Cardiac septum (tissue), 1 donor: ENCODE measurements around the gene HOXB9. TPM values are rescaled to one million over a fixed set of nuclear protein-coding genes. Genes with fewer than 3 reads are reported as not detected.

ENCODE experiments used
- DNase-seq: peaks from one replicate; pipeline ENCODE4 v3.0.0-alpha.2; 2020; ENCODE audit warnings: low spot score
- intact Hi-C: fragments of 100-400 bp; cut with DNase I; formaldehyde crosslinking; loops from one replicate; pipeline ENCODE4 v1.14.0; 2022
- total RNA-seq: library from RNA; stranded (reverse); fragmentation: NEBNext Ultra II Directional; extraction: Animal tissue kit (Norgen Biotek cat#: 25700); gene quantifications from one replicate; pipeline ENCODE4 v1.2.1, GENCODE V29; 2021
- donor health status: DM: no; HTN: no; CAD: no.

Gene HOXB9
- total RNA-seq, 1 donor from 2014 or later, result not detected

DNA sequence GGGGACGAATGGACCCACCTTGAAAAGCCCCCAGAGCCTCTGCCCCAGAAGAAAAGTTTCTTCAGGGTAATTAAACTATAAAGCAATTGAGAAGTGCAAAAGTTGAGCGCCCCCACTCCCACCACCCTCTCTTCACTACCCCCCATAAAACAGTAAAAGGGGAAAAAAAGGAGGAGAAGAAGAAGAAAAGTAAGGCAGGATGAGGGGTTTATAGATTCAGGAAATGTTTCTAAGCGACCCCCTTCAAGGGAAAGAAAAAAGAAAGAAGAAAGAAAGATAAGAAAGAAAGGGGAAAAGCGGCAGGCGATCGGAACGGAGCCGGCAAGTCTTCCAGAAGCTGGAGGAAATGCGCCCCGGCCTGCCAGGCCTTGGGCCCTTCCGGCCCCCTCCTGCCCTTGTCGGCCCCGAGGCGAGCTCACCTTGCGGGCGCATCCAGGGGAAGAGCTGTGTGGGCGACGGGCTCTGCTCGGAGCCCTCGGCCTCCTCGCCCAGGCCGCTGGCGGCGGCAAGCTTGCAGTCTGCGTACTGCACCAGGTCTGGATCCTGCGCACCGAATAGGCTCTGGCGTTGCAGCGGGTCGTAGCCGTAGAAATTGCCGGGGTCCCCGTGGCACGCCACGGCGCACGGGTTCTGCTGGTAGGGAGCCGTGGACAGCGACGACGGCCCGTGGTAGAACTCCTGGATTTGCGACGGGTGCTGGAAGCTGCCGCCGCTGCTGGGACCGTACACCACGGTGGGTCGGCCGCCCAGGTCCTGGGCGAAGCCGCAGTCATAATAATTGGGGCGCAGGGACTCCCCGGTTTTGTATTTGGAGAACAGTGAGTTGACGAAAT lies 12.1 kb downstream of the HOXB9 start:
- intact Hi-C loops, result loop anchor here (10.0 kb wide), 2 partner anchors 381 to 589 kb away; partner anchors contain the start of gene IGF2BP1
- DNase-seq, result no peak

DNA sequence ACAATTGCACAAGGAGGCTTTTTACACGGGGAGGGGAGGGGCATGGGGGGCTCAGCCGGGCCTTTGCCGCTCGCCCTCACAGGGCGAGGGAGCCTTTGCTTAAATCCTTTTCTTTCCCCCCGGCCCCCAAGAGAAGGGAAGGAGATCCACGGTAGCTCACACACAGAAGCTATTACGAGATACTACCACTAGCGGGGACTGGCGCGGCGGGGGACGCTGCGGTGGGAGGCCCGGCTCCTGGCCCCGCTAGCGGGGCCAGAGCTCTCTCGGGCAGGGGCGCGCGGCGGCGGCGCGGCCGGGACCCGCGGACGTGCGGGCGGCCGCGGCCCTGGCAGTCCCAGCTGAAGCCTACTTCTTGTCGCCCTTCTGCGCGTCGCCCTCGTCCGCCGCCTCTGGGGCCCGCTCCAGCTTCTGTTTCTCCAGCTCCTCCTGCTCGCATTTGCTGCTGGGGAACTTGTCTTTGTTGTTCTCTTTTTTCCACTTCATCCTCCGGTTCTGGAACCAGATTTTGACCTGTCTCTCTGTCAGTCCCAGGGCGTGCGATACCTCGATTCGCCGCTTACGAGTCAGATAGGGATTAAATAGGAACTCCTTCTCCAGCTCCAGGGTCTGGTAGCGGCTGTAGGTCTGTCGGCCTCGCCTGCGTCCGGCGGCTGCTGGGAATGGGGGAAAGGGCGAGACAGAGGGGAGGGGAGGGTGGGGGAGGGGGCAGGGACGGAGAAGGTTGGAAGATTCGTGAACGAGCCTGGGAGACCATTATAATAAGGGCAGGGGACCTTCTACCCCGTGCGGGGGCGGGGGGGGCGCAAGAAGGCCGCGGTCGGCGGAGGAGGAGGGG lies 13.1 kb downstream of the HOXB9 start:
- no peak for DNase-seq
- intact Hi-C loops, result loop anchor here (10.0 kb wide), 2 partner anchors 382 to 588 kb away; partner anchors contain the start of gene IGF2BP1

GRCh38 chr17:48612456-48612853 lies 13.7 kb downstream of the HOXB9 start:
- intact Hi-C loops, result loop anchor here (10.0 kb wide), 2 partner anchors 382 to 588 kb away; partner anchors contain the start of gene IGF2BP1
- DNase-seq, result no peak

DNA sequence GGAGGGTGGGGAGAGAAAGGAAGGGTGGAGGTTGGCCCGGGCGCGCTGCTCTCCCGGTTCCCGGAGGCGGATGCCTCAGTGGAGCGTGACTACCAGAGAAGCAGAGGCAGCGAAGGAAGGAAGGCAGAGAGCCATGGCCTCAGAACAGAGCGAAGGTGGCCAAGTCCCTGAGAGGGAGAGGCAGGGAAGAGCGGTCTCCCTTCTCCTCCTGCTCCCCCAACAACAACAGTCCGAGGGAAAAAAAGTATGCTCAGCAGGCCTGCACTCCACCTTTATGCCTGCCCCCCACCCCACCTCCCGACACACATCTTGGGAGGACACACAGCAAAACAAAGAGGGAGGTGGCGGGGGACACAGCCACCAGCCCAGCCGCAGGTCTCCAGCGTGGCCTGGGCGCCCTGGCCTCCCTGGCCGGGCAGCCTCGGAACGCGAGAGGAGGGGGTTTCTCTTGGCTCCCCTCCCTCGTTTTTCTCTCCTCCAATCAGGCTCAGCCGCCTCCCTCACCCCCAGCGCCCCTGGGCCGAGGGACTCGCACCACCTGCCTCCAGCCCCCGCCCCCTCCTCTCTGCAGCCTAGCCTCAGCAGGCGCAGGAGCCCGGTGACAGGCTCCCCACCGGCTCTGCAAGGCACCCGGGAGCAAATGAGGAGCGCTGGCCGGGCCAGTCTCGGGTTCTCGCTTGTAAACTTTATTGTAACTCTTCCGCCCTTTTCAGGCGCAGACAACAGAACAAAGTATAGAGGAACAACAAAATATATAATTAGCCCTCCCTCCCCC lies 14.3 kb downstream of the HOXB9 start:
- intact Hi-C loops, result loop anchor here (10.0 kb wide), 2 partner anchors 383 to 587 kb away; partner anchors contain the start of gene IGF2BP1

DNA sequence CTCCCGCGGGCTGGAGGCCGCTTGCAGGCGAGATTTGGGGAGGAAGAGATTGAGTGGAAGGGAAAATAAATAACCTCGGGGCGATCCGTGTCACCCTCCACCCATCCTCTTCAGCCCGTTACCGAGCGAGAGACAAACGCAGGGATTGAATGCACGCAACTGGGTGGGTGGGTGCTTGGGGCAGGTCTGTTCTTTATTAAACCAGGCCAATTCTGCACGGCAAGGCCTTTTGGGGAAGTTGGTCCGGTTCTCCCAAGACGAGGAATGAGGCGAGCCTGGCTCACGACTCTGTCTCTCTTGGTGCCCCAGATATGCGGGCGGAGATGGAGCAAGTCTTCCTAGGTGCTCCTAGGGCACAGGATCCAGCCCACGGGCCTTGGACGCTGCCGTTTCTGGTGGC lies 14.9 kb downstream of the HOXB9 start:
- no peak for DNase-seq
- intact Hi-C loops, result loop anchor here (10.0 kb wide), 2 partner anchors 384 to 586 kb away; partner anchors contain the start of gene IGF2BP1

More for the DNA sequence above, 14.3 kb downstream of the HOXB9 start:
- DNase-seq, result no peak

DNA sequence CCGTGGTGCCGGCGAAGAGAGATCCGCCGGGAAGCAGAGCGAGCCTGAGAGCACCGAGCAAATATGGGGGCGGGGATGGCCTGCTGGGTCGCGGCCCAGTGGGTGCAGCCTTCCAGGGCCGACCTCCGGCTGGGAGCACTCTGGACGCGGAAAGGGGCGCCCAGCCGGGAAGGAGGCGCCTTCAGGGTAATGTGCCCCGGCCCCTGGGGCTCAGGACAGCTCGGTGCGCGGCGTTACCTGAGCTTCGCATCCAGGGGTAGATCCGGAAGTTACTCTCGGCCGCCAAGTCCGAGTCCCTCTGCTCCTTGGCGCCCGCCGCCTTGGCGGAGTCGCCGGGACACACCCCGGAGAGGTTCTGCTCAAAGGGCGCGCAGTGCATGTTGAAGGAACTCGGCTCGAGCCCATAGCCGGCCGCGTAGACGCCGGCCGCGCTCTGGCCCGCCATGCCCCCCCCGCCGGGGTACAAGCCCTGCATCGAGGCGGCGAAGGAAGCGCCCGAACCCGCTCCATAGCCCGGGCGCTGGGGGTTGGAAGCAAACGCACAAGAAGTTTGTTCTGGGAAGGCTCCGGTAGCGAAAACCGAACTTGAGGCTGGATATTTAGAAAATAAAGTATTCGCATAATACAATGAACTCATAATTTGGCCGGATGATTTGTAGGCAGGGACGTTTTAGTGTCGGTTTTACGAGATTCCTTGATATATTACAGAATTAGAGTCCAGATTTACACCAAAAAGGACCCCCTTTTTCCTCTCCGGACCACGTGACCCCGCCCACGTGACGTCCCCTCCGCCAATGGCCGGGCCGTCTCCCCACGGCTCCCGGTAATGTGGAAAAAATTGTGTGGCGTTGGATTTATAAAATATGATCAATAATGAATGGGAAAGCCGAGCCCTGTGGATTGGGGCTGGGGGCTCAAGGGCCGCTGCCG lies 15.6 kb downstream of the HOXB9 start, which contains the start of gene HOXB7:
Gene HOXB7 (minus strand): TSS at position 736 of the 930 bp plus-strand sequence. CDS start 99 bp downstream, at position 637.
- DNase-seq, result no peak
- intact Hi-C loops, result loop anchor here (10.0 kb wide), 2 partner anchors 384 to 586 kb away; partner anchors contain the start of gene IGF2BP1

GRCh38 chr17:48609759-48610281 lies 16.3 kb downstream of the HOXB9 start:
- intact Hi-C loops, result loop anchor here (10.0 kb wide), 2 partner anchors 385 to 585 kb away; partner anchors contain the start of gene IGF2BP1
- DNase-seq, result no peak

DNA sequence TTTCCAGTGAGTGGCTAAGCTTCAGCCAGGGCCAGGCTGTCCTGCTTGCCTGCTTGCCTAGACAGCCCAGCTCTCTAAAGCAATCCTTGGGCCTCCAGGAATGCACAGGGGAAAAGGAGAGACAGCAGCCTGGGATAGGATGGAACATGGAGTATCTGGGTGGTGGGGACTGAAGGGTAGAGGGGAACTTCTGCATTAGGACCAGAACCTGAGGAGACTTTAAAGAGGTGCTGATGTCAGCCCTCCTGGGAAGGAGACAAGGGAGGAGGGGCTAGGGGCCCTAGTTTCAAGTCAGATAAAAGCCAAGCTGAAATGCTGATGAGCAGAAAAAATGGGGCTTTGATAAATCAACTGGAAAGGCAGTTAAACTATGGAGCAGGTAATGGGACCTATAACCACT lies 17.1 kb downstream of the HOXB9 start:
- no peak for DNase-seq
- intact Hi-C loops, result no loop called here

DNA sequence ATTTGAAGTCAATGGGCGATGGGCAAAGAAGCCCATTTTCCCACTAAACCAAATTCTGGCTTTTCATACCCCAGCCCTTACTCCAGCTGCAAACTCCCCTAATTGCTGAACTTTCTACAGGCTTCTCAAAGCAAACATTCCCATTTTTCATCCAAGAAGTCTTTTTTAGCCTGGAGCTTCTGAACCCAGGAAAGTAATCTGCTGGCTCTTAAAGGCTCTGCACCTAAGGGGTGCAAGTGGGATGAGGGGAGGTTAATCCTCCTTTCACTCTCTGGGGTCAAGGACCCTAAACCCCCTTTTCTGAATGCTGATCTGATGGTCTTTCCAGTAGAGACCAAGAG lies 17.7 kb downstream of the HOXB9 start:
- intact Hi-C loops, result no loop called here
- DNase-seq, result no peak

GRCh38 chr17:48606892-48607614 lies 19.1 kb downstream of the HOXB9 start:
- intact Hi-C loops, result no loop called here

DNA sequence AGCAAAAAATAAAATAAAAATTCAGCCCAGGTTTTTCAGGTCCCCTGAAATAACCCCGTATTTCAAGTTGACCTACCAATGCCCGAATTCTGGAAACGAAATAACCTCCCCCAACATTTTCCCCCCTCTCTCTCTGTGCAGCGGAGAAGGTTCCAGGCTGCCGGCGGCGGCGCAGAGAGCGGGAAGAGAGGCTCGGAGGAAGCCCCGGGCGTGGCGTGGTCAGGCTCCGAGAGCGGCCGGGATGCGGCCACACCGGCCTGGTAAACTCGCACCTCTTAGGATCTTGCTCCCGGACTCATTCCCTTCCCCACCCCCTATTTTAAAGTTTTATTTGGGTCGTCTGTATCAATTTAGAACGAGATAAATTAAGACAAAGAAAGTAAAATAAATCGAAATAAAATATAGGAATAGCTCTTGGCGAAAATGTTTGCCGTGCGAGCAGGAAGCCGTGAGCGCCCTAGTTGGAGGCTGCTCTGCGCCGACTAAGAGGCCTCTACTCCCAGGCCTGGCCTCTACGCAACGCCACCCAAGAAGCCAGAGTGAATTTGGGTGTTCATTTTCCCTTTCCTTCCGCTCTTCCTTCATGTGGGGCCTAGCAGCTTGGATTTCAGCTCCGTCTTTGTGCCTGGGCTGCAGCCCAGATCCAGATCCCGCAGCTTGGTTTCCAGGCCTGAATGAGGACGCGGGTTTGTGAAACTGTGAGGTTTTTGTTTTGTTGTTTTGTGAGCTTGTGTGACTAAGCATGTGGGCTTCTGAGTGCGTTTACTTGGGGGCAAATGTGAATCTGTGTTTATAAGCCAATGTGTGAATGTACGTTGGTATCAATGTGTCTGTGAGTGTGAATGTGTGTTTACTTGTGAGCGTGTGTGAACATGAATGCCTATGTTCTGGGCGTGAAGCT lies 19.9 kb downstream of the HOXB9 start:
- intact Hi-C loops, result no loop called here
- DNase-seq, result no peak

More at GRCh38 chr17:48606892-48607614, 19.1 kb downstream of the HOXB9 start:
- DNase-seq, result no peak

DNA sequence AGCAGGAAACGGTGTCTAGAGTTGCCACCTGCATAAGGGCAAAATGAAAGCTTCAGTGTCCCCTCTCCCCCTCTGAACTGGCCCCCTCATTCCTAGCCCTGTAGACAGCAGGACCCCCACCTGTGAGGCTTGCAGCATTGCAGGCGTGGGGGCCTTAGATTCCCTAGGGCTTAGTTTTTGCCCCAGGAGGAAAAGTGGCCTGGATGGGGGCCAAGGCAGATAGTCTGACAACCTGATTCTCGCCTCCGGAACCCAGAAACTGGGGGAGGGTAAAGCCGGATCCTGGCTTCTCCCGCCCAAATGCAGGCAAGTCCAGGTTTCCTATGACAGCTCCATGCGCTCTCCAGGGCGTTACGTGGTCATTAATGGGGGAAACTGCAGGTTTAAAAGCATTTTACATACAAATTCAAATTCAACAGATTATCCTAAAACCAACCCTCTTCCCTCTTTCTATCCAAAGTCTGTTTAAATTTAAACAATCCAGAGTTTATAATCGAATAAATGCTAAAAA lies 20.7 kb downstream of the HOXB9 start:
- DNase-seq, result no peak

DNA sequence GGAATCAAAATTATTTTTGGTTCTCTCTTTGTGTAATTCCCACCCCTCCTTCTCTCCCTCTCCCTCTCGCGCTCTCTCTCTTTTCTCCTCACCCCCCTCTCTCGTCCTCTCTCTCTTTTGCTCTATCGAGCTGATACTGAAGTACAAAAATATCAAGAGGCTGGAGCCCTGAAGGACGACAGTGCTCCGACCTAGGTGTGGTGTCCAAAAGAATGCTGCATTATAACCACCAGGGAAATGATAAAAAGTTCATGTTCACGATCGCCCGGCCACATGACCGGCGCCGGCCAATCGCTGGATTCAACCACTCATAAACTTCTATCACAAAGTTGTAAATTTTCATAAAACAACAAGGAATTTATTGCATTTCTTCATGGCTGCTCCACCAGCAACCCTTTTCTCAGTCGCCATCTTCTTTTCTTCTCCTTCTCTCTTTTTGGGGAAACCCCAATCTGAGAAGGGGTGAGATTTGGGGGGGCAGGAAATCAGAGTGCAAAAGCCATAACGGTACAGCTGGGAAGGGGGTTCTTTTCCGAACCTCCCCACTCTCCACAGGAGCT lies 21.3 kb downstream of the HOXB9 start, which contains the start of gene HOXB6:
Gene HOXB6 (minus strand): TSS at position 217 of the 560 bp plus-strand sequence. CDS start 6,836 bp downstream, outside the sequence.
- no peak for DNase-seq
- intact Hi-C loops, result no loop called here

More for the DNA sequence above, 20.7 kb downstream of the HOXB9 start:
- intact Hi-C loops, result no loop called here

GRCh38 chr17:48603959-48604769 lies 22.0 kb downstream of the HOXB9 start:
- intact Hi-C loops, result no loop called here
- no peak for DNase-seq
